GM23248 (cell line): ENCODE measurements around the gene IFT43. TPM values are rescaled to one million over a fixed set of nuclear protein-coding genes. Genes with fewer than 3 reads are reported as not detected.

Experiments used
- DNase-seq: peaks from one replicate; pipeline ENCODE4 v3.0.0-alpha.2; 2015
- H2AFZ ChIP-seq: fragments of 200-600 bp; sonication (generic); 2 replicates; pipeline ENCODE4 v1.6.1; 2016; ENCODE audit warnings: antibody characterized with exemption
- H3F3A ChIP-seq: fragments of 200-600 bp; sonication (generic); 2 replicates; pipeline ENCODE4 v1.6.1; 2016; ENCODE audit warnings: mild to moderate bottlenecking, antibody characterized with exemption, mixed run types; ENCODE audit not compliant: insufficient read depth
- H3K27ac ChIP-seq: fragments of 200-600 bp; sonication (generic); 2 replicates; pipeline ENCODE4 v1.5.1; 2016; ENCODE audit warnings: mild to moderate bottlenecking
- H3K27me3 ChIP-seq: fragments of 200-600 bp; sonication (generic); replicated peaks from 2 replicates; pipeline ENCODE4 v1.6.1; 2016; ENCODE audit warnings: mild to moderate bottlenecking; ENCODE audit not compliant: insufficient read depth
- H3K36me3 ChIP-seq: fragments of 200-600 bp; sonication (generic); 2 replicates; pipeline ENCODE4 v1.6.1; 2016; ENCODE audit warnings: low read depth, mild to moderate bottlenecking
- H3K4me1 ChIP-seq: fragments of 200-600 bp; sonication (generic); 2 replicates; pipeline ENCODE4 v1.6.1; 2016; ENCODE audit warnings: mild to moderate bottlenecking; ENCODE audit not compliant: insufficient read depth
- H3K4me2 ChIP-seq: fragments of 200-600 bp; sonication (generic); one replicate; pipeline ENCODE4 v1.6.1; 2016; ENCODE audit warnings: mild to moderate bottlenecking; ENCODE audit not compliant: unreplicated experiment
- H3K4me3 ChIP-seq: fragments of 200-600 bp; sonication (generic); 2 replicates; pipeline ENCODE4 v1.5.1; 2016; ENCODE audit warnings: mild to moderate bottlenecking
- H3K79me2 ChIP-seq: fragments of 200-600 bp; sonication (generic); 2 replicates; pipeline ENCODE4 v1.6.1; 2016; ENCODE audit warnings: mild to moderate bottlenecking; ENCODE audit not compliant: insufficient read depth
- H3K9ac ChIP-seq: fragments of 200-600 bp; sonication (generic); 2 replicates; pipeline ENCODE4 v1.6.1; 2016; ENCODE audit warnings: mild to moderate bottlenecking
- H3K9me2 ChIP-seq: fragments of 200-600 bp; sonication (generic); 2 replicates; pipeline ENCODE4 v1.6.1; 2016; ENCODE audit warnings: mixed run types, mild to moderate bottlenecking, moderate library complexity; ENCODE audit not compliant: insufficient read depth
- H3K9me3 ChIP-seq: fragments of 200-600 bp; sonication (generic); one replicate; pipeline ENCODE4 v1.6.1; 2017; ENCODE audit warnings: low read depth
- H4K20me1 ChIP-seq: fragments of 200-600 bp; sonication (generic); 2 replicates; pipeline ENCODE4 v1.6.0; 2016; ENCODE audit not compliant: insufficient read depth
- EZH2 ChIP-seq: fragments of 200-600 bp; sonication (generic); IDR thresholded peaks from 2 replicates; pipeline ENCODE4 v1.6.1; 2018; ENCODE audit warnings: antibody characterized with exemption, mild to moderate bottlenecking; ENCODE audit not compliant: insufficient read depth, poor library complexity, severe bottlenecking
- EZH2phosphoT487 ChIP-seq: fragments of 200-600 bp; sonication (generic); IDR thresholded peaks from 2 replicates; pipeline ENCODE4 v1.6.1; 2018; ENCODE audit warnings: antibody characterized with exemption, moderate library complexity, mild to moderate bottlenecking, low read depth; ENCODE audit not compliant: insufficient read depth
- WGBS, 2 experiments: methylation state at CpG; one replicate each; pipeline ENCODE4 v1.1.6; 2015 to 2017; ENCODE audit warnings: low lambda C conversion rate in 2 of 2, low coverage in 1 of 2; ENCODE audit errors: missing lambda C conversion rate in 2 of 2; 5-methylcytosine and 5-hydroxymethylcytosine counted together
- in situ Hi-C: fragments of 300-500 bp; cut with MboI; formaldehyde crosslinking; loops from 2 replicates; pipeline ENCODE4 v1.15.0; 2020
- polyA plus RNA-seq: library from polyadenylated mRNA; unstranded; fragments of >200 nt; fragmentation: Nextera tagmentation; extraction: Ambion mirVana; gene quantifications from 2 replicates; pipeline ENCODE4 v1.2.1, GENCODE V29; 2016
- total RNA-seq: library from RNA; depleted of rRNA; stranded (reverse); fragments of >200 nt; shearing (Covaris generic); gene quantifications from 2 replicates; pipeline ENCODE4 v1.2.3, GENCODE V29; 2014

The IFT43 gene
- total and polyA plus RNA-seq, 2 experiments from 2014 or later: 41.4 to 67.9 TPM

DNA sequence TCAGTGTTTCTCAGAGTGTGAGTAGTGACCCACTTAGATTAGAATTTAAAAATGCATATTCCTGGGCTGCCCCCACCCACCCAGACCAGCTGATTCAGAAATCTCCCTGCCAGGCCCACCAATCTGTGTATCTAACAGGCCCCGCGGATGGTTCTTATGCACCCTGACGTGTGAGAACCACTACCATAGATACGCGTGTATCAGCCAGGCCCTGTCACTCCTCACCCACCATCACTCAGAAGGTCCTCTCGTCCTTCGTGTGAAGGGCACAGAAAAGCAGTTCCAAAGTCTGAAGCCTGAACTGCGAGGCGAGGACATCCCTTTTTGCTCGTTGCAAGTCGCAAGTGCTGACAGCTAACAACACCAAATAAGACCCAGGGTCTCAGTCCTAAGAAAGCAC lies 72.4 kb downstream of the IFT43 start:
- WGBS, 2 experiments: 91 to 93% methylated on average over 11 of the region's 11 CpGs
- Histone ChIP-seq H3K4me2 (no peak overlapping the region), H3K9ac (no peak overlapping the region), H4K20me1 (no peaks in the 10 kb centered on the region; the same call in 1 of the 2 replicates), H3K9me2 (no peaks in the 10 kb centered on the region), H3K36me3 (peaks cover 4% of the 10 kb centered on the region; the same call in 1 of the 2 replicates), H3K27ac (no peak overlapping the region), H3K4me1 (no peaks in the 10 kb centered on the region), H3F3A (no peaks in the 10 kb centered on the region), H3K79me2 (no peaks in the 10 kb centered on the region), H3K4me3 (no peak overlapping the region), H2AFZ (no peak overlapping the region), H3K9me3 (no peaks in the 10 kb centered on the region), H3K27me3 (no peaks in the 10 kb centered on the region)
- in situ Hi-C loops: loop anchor here (25.0 kb wide), 1 partner anchor 579 kb away; no protein-coding TSS in a partner anchor
- TF ChIP-seq EZH2: no peak
- no peak for TF ChIP-seq EZH2phosphoT487
- no peak for DNase-seq

- TF ChIP-seq EZH2: no peak
- no peak for TF ChIP-seq EZH2phosphoT487
- Histone ChIP-seq H4K20me1 (no peaks in the 10 kb centered on the region), H3K27ac (no peak overlapping the region), H3K9ac (no peak overlapping the region), H3K4me2 (no peak overlapping the region), H3K36me3 (peaks cover 17% of the 10 kb centered on the region; the same call in 1 of the 2 replicates), H3K9me3 (no peaks in the 10 kb centered on the region), H3K4me1 (no peaks in the 10 kb centered on the region), H3F3A (no peaks in the 10 kb centered on the region), H3K27me3 (no peaks in the 10 kb centered on the region), H2AFZ (no peak overlapping the region), H3K79me2 (no peaks in the 10 kb centered on the region), H3K9me2 (no peaks in the 10 kb centered on the region), H3K4me3 (no peak overlapping the region)
- in situ Hi-C loops: loop anchor here (25.0 kb wide), 1 partner anchor 574 kb away; no protein-coding TSS in a partner anchor
- WGBS, 2 experiments: 87 to 93% methylated on average over 3 of the region's 3 CpGs
- DNase-seq: no peak
These were observed 77.8 kb downstream of the IFT43 start for GRCh38 chr14:76063327-76063726.

GRCh38 chr14:76065519-76065918 lies 80.0 kb downstream of the IFT43 start:
- Histone ChIP-seq H3K27me3 (no peaks in the 10 kb centered on the region), H3K4me1 (no peaks in the 10 kb centered on the region), H3K9me2 (no peaks in the 10 kb centered on the region), H3K27ac (no peak overlapping the region), H3K36me3 (0 out of 2 replicates have a peak, but pooled peaks cover 13% of the 10 kb centered on the region), H4K20me1 (no peaks in the 10 kb centered on the region), H3K9ac (no peak overlapping the region), H3K79me2 (no peaks in the 10 kb centered on the region), H3K4me2 (no peak overlapping the region), H2AFZ (no peak overlapping the region), H3K9me3 (no peaks in the 10 kb centered on the region), H3F3A (no peaks in the 10 kb centered on the region), H3K4me3 (no peak overlapping the region)
- no peak for DNase-seq
- in situ Hi-C loops: loop anchor here (25.0 kb wide), 1 partner anchor 572 kb away; no protein-coding TSS in a partner anchor
- WGBS, 2 experiments: 92 to 98% methylated on average over 3 of the region's 3 CpGs
- TF ChIP-seq EZH2: no peak
- TF ChIP-seq EZH2phosphoT487: no peak

- Histone ChIP-seq H3K9me2 (no peaks in the 10 kb centered on the region), H3K79me2 (no peaks in the 10 kb centered on the region), H4K20me1 (no peaks in the 10 kb centered on the region), H3K9me3 (no peaks in the 10 kb centered on the region), H3K36me3 (0 out of 2 replicates have a peak, but pooled peaks cover 13% of the 10 kb centered on the region), H3K27me3 (no peaks in the 10 kb centered on the region), H3K4me2 (no peak overlapping the region), H3K4me1 (no peaks in the 10 kb centered on the region), H3K9ac (no peak overlapping the region), H2AFZ (no peak overlapping the region), H3F3A (no peaks in the 10 kb centered on the region), H3K4me3 (no peak overlapping the region), H3K27ac (no peak overlapping the region)
- no peak for DNase-seq
- in situ Hi-C loops: loop anchor here (25.0 kb wide), 1 partner anchor 570 kb away; no protein-coding TSS in a partner anchor
- 75 to 78% methylated on average over 5 of the region's 5 CpGs for WGBS, 2 experiments
- TF ChIP-seq EZH2 (no peak), EZH2phosphoT487 (no peak)
These were observed 82.0 kb downstream of the IFT43 start for GRCh38 chr14:76067536-76067935.
